HepG2 (cell line): ENCODE data around the gene CASZ1.

Experiments
- CTCF ChIP-seq: sonication (generic); formaldehyde crosslinking; IDR thresholded peaks from 2 replicates; pipeline ENCODE4 v1.5.0; 2020; ENCODE audit warnings: mild to moderate bottlenecking, missing genetic modification reagents, moderate library complexity
- KDM4B ChIP-seq: sonication (generic); formaldehyde crosslinking; IDR thresholded peaks from 2 replicates; pipeline ENCODE4 v1.4.0; 2020; ENCODE audit warnings: missing genetic modification reagents
- KMT2B ChIP-seq: IDR thresholded peaks from 2 replicates; pipeline ENCODE4 v1.6.1; 2016; ENCODE audit warnings: missing genetic modification reagents, missing compliant biosample characterization
- MXI1 ChIP-seq: IDR thresholded peaks from 3 replicates; pipeline ENCODE4 v1.6.1; 2012; ENCODE audit warnings: low read depth, low read length, inconsistent platforms, borderline replicate concordance
- MYC ChIP-seq: sonication (generic); formaldehyde crosslinking; IDR thresholded peaks from 2 replicates; pipeline ENCODE4 v1.9.0; 2021; ENCODE audit warnings: missing genetic modification reagents, borderline replicate concordance
- PHB2 ChIP-seq: fragments of 450-650 bp; IDR thresholded peaks from 2 replicates; pipeline ENCODE4 v1.6.1; 2018; ENCODE audit not compliant: partially characterized antibody
- PHF8 ChIP-seq: sonication (generic); formaldehyde crosslinking; IDR thresholded peaks from 2 replicates; pipeline ENCODE4 v1.5.0; 2020; ENCODE audit warnings: missing genetic modification reagents
- REPIN1 ChIP-seq: sonication (generic); formaldehyde crosslinking; IDR thresholded peaks from 2 replicates; pipeline ENCODE4 v1.8.0; 2022; ENCODE audit warnings: missing genetic modification reagents, low read depth, mild to moderate bottlenecking, borderline replicate concordance
- SP1 ChIP-seq, 2 experiments: fragments of 450-650 bp in 1 of 2; sonication (generic) in 1 of 2; formaldehyde crosslinking in 1 of 2; IDR thresholded peaks; 2 replicates each; pipeline versions ENCODE4 v1.4.0 to v1.6.1; 2016 to 2020; ENCODE audit warnings: missing genetic modification reagents in 1 of 2
- ZNF253 ChIP-seq: sonication (generic); formaldehyde crosslinking; IDR thresholded peaks from 2 replicates; pipeline ENCODE4 v1.8.0; 2022; ENCODE audit warnings: mild to moderate bottlenecking, missing genetic modification reagents, borderline replicate concordance
- ZNF318 ChIP-seq: sonication (generic); formaldehyde crosslinking; IDR thresholded peaks from 2 replicates; pipeline ENCODE4 v1.4.0; 2020; ENCODE audit warnings: mild to moderate bottlenecking, missing genetic modification reagents
- ZZZ3 ChIP-seq: sonication (generic); formaldehyde crosslinking; IDR thresholded peaks from 2 replicates; pipeline ENCODE4 v1.4.0; 2020; ENCODE audit warnings: missing genetic modification reagents, mild to moderate bottlenecking, borderline replicate concordance

GRCh38 chr1:10608690-10609089 is 187.8 kb downstream of the CASZ1 start:
- TF ChIP-seq CTCF (no peak), REPIN1 (no peak), MYC (CRISPR knock-in tag) (no peak), KDM4B (CRISPR knock-in tag) (no peak), SP1 (IDR thresholded peaks at IDR 0.05) (no peak), SP1 (CRISPR knock-in tag; IDR thresholded peaks at IDR 0.05) (no peak), ZZZ3 (CRISPR knock-in tag) (no peak), PHF8 (CRISPR knock-in tag) (no peak), ZNF318 (CRISPR knock-in tag) (no peak), PHB2 (no peak), KMT2B (CRISPR knock-in tag) (no peak), ZNF253 (CRISPR knock-in tag) (no peak), MXI1 (no peak)
